Activated CD8-positive, alpha-beta memory T cell treated with anti-CD3 and anti-CD28 coated beads for 36 hours (primary cell): ENCODE measurements around the gene FADS2. TPM values are rescaled to one million over a fixed set of nuclear protein-coding genes. Genes with fewer than 3 reads are reported as not detected.
"Not testable (repeated sequence)": the region's sequence is repeated elsewhere in the genome, so short reads cannot be mapped to it uniquely, and the experiment has no call there.

Experiments
- CTCF ChIA-PET: fragments of 350-600 bp; sonication (Branson Sonifier 250); formaldehyde crosslinking; loops from one replicate; lab custom pipeline; 2021; ENCODE audit warnings: antibody characterized with exemption; lab: Charles Lee
- POLR2A ChIA-PET: fragments of 350-600 bp; sonication (Branson Sonifier 250); formaldehyde crosslinking; loops from one replicate; lab custom pipeline; 2021; ENCODE audit warnings: antibody characterized with exemption; lab: Charles Lee
- total RNA-seq, 2 experiments: library from RNA; stranded (reverse); gene quantifications; one replicate each; pipeline ENCODE4 v1.2.3, GENCODE V29; 2021

The FADS2 gene
- total RNA-seq, 2 experiments from 2014 or later = 45.6 to 46.1 TPM

- CTCF ChIA-PET = interaction anchor here (0.6 to 2.4 kb wide), 9 partner anchors 9 to 237 kb away, joined by 3 to 14 read pairs (median 5); no protein-coding TSS in a partner anchor
- POLR2A ChIA-PET = no interaction called here
Observed at GRCh38 chr11:61871158-61871597, 43.1 kb downstream of the FADS2 start.

- POLR2A ChIA-PET = no interaction called here
- CTCF ChIA-PET = interaction anchor here (1.0 kb wide), 1 partner anchor 209 kb away, joined by 4 read pairs; no protein-coding TSS in a partner anchor
Observed at GRCh38 chr11:61872935-61873565, 45.0 kb downstream of the FADS2 start.

GRCh38 chr11:61873588-61874376 lies 45.7 kb downstream of the FADS2 start:
- CTCF ChIA-PET = no interaction called here
- POLR2A ChIA-PET = no interaction called here

GRCh38 chr11:61874377-61874809 lies 46.3 kb downstream of the FADS2 start:
- POLR2A ChIA-PET = no interaction called here

GRCh38 chr11:61874853-61875252 lies 46.8 kb downstream of the FADS2 start:
- ChIA-PET CTCF (interaction anchor here (0.9 to 1.5 kb wide), 2 partner anchors 73 to 78 kb away, joined by 3 to 5 read pairs; no protein-coding TSS in a partner anchor), POLR2A (no interaction called here)

More at GRCh38 chr11:61874377-61874809, 46.3 kb downstream of the FADS2 start:
- CTCF ChIA-PET = interaction anchor here (0.9 to 1.5 kb wide), 2 partner anchors 73 to 77 kb away, joined by 3 to 5 read pairs; no protein-coding TSS in a partner anchor

GRCh38 chr11:61875698-61876097 lies 47.6 kb downstream of the FADS2 start:
- CTCF ChIA-PET = interaction anchor here (1.5 kb wide), 1 partner anchor 72 kb away, joined by 3 read pairs; no protein-coding TSS in a partner anchor
- POLR2A ChIA-PET = interaction anchor here (0.7 kb wide), 1 partner anchor 78 kb away, joined by 3 read pairs; no protein-coding TSS in a partner anchor

- ChIA-PET POLR2A (no interaction called here), CTCF (interaction anchor here (1.4 to 3.1 kb wide), 2 partner anchors 9 to 229 kb away, joined by 4 to 13 read pairs; no protein-coding TSS in a partner anchor)
Observed at GRCh38 chr11:61879152-61879551, 51.1 kb downstream of the FADS2 start.

- ChIA-PET POLR2A (no interaction called here), CTCF (interaction anchor here (0.9 to 3.1 kb wide), 2 partner anchors 10 to 68 kb away, joined by 3 to 13 read pairs; no protein-coding TSS in a partner anchor)
Observed at GRCh38 chr11:61880031-61880430, 51.9 kb downstream of the FADS2 start.

- ChIA-PET POLR2A (no interaction called here), CTCF (interaction anchor here (0.9 to 3.1 kb wide), 2 partner anchors 10 to 67 kb away, joined by 3 to 13 read pairs; no protein-coding TSS in a partner anchor)
Observed at GRCh38 chr11:61880454-61880853, 52.4 kb downstream of the FADS2 start.

GRCh38 chr11:61881397-61881796 lies 53.3 kb downstream of the FADS2 start:
- CTCF ChIA-PET = interaction anchor here (0.6 to 3.1 kb wide), 4 partner anchors 11 to 128 kb away, joined by 3 to 13 read pairs (median 4); no protein-coding TSS in a partner anchor
- POLR2A ChIA-PET = no interaction called here

- CTCF ChIA-PET = interaction anchor here (0.8 to 1.4 kb wide), 2 partner anchors 17 to 18 kb away, joined by 3 read pairs; no protein-coding TSS in a partner anchor
- POLR2A ChIA-PET = not testable (repeated sequence)
Observed at GRCh38 chr11:61882267-61882666, 54.2 kb downstream of the FADS2 start.

GRCh38 chr11:61882879-61883278 lies 54.8 kb downstream of the FADS2 start:
- POLR2A ChIA-PET = no interaction called here
- CTCF ChIA-PET = interaction anchor here (1.4 to 2.4 kb wide), 2 partner anchors 18 to 199 kb away, joined by 3 to 8 read pairs; no protein-coding TSS in a partner anchor

GRCh38 chr11:61883327-61883726 lies 55.2 kb downstream of the FADS2 start:
- POLR2A ChIA-PET = no interaction called here
- CTCF ChIA-PET = interaction anchor here (1.0 to 2.4 kb wide), 3 partner anchors 13 to 199 kb away, joined by 4 to 8 read pairs (median 4); no protein-coding TSS in a partner anchor

- POLR2A ChIA-PET = no interaction called here
Observed at GRCh38 chr11:61883947-61884346, 55.8 kb downstream of the FADS2 start.

GRCh38 chr11:61885166-61885778 lies 57.2 kb downstream of the FADS2 start:
- POLR2A ChIA-PET = no interaction called here
- CTCF ChIA-PET = interaction anchor here (2.4 to 3.5 kb wide), 2 partner anchors 197 to 223 kb away, joined by 8 to 10 read pairs; no protein-coding TSS in a partner anchor

More at GRCh38 chr11:61883947-61884346, 55.8 kb downstream of the FADS2 start:
- CTCF ChIA-PET = interaction anchor here (1.0 to 2.4 kb wide), 3 partner anchors 13 to 198 kb away, joined by 4 to 8 read pairs (median 4); no protein-coding TSS in a partner anchor

GRCh38 chr11:61885784-61886580 lies 57.9 kb downstream of the FADS2 start:
- ChIA-PET POLR2A (no interaction called here), CTCF (interaction anchor here (1.2 to 3.5 kb wide), 2 partner anchors 196 to 222 kb away, joined by 3 to 10 read pairs; no protein-coding TSS in a partner anchor)

GRCh38 chr11:61886643-61887042 lies 58.5 kb downstream of the FADS2 start:
- POLR2A ChIA-PET = no interaction called here
- CTCF ChIA-PET = interaction anchor here (1.2 to 3.5 kb wide), 2 partner anchors 195 to 221 kb away, joined by 3 to 10 read pairs; no protein-coding TSS in a partner anchor
